ENCODE results near the gene ADD1. TPM values are rescaled to one million over a fixed set of nuclear protein-coding genes. Genes with fewer than 3 reads are reported as not detected.

The ADD1 gene
- total and polyA plus RNA-seq, 7 experiments from 2014 or later = 152 to 300 (median 260) TPM

DNA sequence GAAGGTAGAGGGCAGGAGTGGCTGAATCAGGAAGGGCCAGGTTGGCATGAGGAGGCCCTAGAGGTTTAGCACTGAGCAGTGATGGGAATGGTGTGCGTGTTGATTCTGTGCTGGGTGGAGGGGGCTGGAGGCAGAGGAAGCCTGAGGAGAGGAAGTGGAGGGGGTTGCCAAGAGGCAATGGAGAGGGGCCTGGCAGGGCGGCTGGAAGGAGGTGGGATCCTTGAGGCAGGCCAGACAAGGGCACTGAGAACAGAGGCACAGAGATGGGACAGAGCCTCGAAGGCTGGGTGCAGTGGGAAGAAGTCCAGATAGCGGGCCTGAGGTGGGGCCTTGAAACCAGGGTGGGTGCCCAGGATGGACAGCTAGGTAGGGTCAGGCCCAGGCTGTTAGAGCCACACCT lies 26.5 kb upstream of the ADD1 start:
- H3K4me3 ChIP-seq (ENCODE audit: low read length) = no peak overlapping the region
- ChIA-PET POLR2A (interaction anchor here (12.2 kb wide), 1 partner anchor 20 kb away, joined by 100 read pairs; no protein-coding TSS in a partner anchor), CTCF (no interaction called here)
- peaks cover 48 to 70% (median 56%) of the 10 kb centered on the region in 7 donors for H3K4me1 Mint-ChIP-seq
- peaks cover 0 to 13% (median 2%) of the 10 kb centered on the region in 3 experiments for H3K36me3 ChIP-seq (ENCODE audit: control insufficient read depth in 2 of 3, insufficient read depth in 3 of 3, low read length in 3 of 3)
- no peak for DNase-seq
- intact Hi-C loops (cut with micrococcal nuclease) = no loop called here
- H3K27me3 Mint-ChIP-seq = no peaks in the 10 kb centered on the region
- H3K4me3 Mint-ChIP-seq = peak overlapping the region; percentile 77 to 93 (median 82)
- H3K9me3 ChIP-seq (ENCODE audit: control insufficient read depth in 2 of 3, low read length in 3 of 3) = no peaks in the 10 kb centered on the region
- H3K27me3 ChIP-seq (ENCODE audit: control insufficient read depth in 2 of 2, insufficient read depth in 2 of 2, low read length in 2 of 2) = no peaks in the 10 kb centered on the region
- no peaks in the 10 kb centered on the region for H3K9me3 Mint-ChIP-seq
- ATAC-seq = no peak
- H3K4me1 ChIP-seq (ENCODE audit: control insufficient read depth in 2 of 2, insufficient read depth in 2 of 2, low read length in 2 of 2) = peaks cover 36 to 54% of the 10 kb centered on the region in 2 donors
- peaks cover 0 to 30% (median 0%) of the 10 kb centered on the region in 5 donors for H3K36me3 Mint-ChIP-seq
- H3K27ac Mint-ChIP-seq = peak overlapping the region; percentile 36 to 94 (median 86)
- no peak overlapping the region for H3K27ac ChIP-seq (ENCODE audit: low read depth, low read length)

GRCh38 chr4:2817701-2818350 lies 25.8 kb upstream of the ADD1 start:
- DNase-seq (no peak), ATAC-seq (peak; percentile 52)
- peak overlapping the region in 6 of 9 donors; percentile 9 to 94 (median 82) for H3K27ac Mint-ChIP-seq
- no peaks in the 10 kb centered on the region for H3K9me3 ChIP-seq (ENCODE audit: control insufficient read depth in 2 of 3, low read length in 3 of 3)
- peaks cover 0 to 20% (median 9%) of the 10 kb centered on the region in 3 experiments for H3K36me3 ChIP-seq (ENCODE audit: control insufficient read depth in 2 of 3, insufficient read depth in 3 of 3, low read length in 3 of 3)
- peaks cover 0 to 26% (median 0%) of the 10 kb centered on the region in 5 donors for H3K36me3 Mint-ChIP-seq
- POLR2A ChIA-PET = interaction anchor here (1.6 to 12.2 kb wide), 3 partner anchors 19 to 25 kb away, joined by 4 to 100 read pairs (median 12); no protein-coding TSS in a partner anchor
- peak overlapping the region; percentile 77 to 93 (median 82) for H3K4me3 Mint-ChIP-seq
- peaks cover 36 to 54% of the 10 kb centered on the region in 2 donors for H3K4me1 ChIP-seq (ENCODE audit: control insufficient read depth in 2 of 2, insufficient read depth in 2 of 2, low read length in 2 of 2)
- H3K9me3 Mint-ChIP-seq = no peaks in the 10 kb centered on the region
- H3K27me3 ChIP-seq (ENCODE audit: control insufficient read depth in 2 of 2, insufficient read depth in 2 of 2, low read length in 2 of 2) = no peaks in the 10 kb centered on the region
- CTCF ChIA-PET = interaction anchor here (0.6 kb wide), 1 partner anchor 220 kb away, joined by 3 read pairs; no protein-coding TSS in a partner anchor
- peaks cover 45 to 67% (median 56%) of the 10 kb centered on the region in 7 donors for H3K4me1 Mint-ChIP-seq
- H3K4me3 ChIP-seq (ENCODE audit: low read length) = peak overlapping the region; percentile 35
- peak overlapping the region; percentile 54 for H3K27ac ChIP-seq (ENCODE audit: low read depth, low read length)
- no peaks in the 10 kb centered on the region for H3K27me3 Mint-ChIP-seq
- intact Hi-C loops (cut with micrococcal nuclease) = loop anchor here in 1 of 2 donors (1.0 kb wide), 1 partner anchor 20 kb away; no protein-coding TSS in a partner anchor

DNA sequence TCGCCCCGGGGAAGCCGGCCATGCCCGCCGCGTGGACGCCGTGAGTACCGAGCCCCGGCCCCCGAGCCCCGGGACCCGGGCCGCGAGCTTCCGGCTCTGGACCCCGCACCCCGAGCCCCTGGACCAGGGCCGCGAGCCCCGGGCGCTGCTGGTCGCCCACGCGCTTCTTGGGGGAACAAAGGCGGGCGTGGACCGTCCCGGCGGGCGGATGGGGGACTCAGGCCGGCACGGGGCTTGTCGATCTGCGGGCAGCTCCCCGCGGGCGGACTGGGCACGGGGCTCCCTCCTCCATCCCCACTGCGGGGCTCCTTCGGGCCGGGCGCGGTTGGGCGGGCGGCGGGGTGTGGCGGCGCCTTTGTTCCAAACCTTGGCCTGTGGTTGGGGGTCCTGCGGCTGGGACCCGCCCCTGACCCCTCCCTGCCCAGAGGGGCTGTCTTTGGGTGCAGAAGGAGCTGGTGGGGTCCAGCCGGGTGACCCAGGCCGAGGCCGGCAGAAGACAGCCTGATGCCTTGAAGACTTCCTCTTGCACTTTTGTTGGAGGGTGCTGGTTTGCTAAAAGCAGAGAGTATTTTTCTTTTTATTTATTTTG lies 25.2 kb upstream of the ADD1 start:
- ChIA-PET POLR2A (interaction anchor here (1.3 to 12.2 kb wide), 4 partner anchors 19 to 117 kb away, joined by 4 to 100 read pairs (median 8); no protein-coding TSS in a partner anchor), CTCF (interaction anchor here (0.6 kb wide), 1 partner anchor 220 kb away, joined by 3 read pairs; no protein-coding TSS in a partner anchor)
- H3K4me3 Mint-ChIP-seq = peak overlapping the region in 9 of 10 donors; percentile 53 to 82 (median 73)
- H3K27me3 Mint-ChIP-seq = no peaks in the 10 kb centered on the region
- peak overlapping the region in 4 of 9 donors; percentile 49 to 87 (median 69) for H3K27ac Mint-ChIP-seq
- Histone ChIP-seq H3K36me3 (ENCODE audit: control insufficient read depth in 2 of 3, insufficient read depth in 3 of 3, low read length in 3 of 3) (peaks cover 3 to 26% (median 10%) of the 10 kb centered on the region in 3 experiments), H3K4me1 (ENCODE audit: control insufficient read depth in 2 of 2, insufficient read depth in 2 of 2, low read length in 2 of 2) (peaks cover 36 to 54% of the 10 kb centered on the region in 2 donors), H3K27me3 (ENCODE audit: control insufficient read depth in 2 of 2, insufficient read depth in 2 of 2, low read length in 2 of 2) (no peaks in the 10 kb centered on the region), H3K4me3 (ENCODE audit: low read length) (no peak overlapping the region), H3K27ac (ENCODE audit: low read depth, low read length) (peak overlapping the region; percentile 55), H3K9me3 (ENCODE audit: control insufficient read depth in 2 of 3, low read length in 3 of 3) (no peaks in the 10 kb centered on the region)
- H3K9me3 Mint-ChIP-seq = no peaks in the 10 kb centered on the region
- H3K36me3 Mint-ChIP-seq = peaks cover 0 to 27% (median 0%) of the 10 kb centered on the region in 5 donors
- H3K4me1 Mint-ChIP-seq = peaks cover 39 to 61% (median 54%) of the 10 kb centered on the region in 7 donors
- no peak for DNase-seq
- intact Hi-C loops (cut with micrococcal nuclease) = loop anchor here in 1 of 2 donors (1.0 kb wide), 1 partner anchor 20 kb away; no protein-coding TSS in a partner anchor
- ATAC-seq = no peak

DNA sequence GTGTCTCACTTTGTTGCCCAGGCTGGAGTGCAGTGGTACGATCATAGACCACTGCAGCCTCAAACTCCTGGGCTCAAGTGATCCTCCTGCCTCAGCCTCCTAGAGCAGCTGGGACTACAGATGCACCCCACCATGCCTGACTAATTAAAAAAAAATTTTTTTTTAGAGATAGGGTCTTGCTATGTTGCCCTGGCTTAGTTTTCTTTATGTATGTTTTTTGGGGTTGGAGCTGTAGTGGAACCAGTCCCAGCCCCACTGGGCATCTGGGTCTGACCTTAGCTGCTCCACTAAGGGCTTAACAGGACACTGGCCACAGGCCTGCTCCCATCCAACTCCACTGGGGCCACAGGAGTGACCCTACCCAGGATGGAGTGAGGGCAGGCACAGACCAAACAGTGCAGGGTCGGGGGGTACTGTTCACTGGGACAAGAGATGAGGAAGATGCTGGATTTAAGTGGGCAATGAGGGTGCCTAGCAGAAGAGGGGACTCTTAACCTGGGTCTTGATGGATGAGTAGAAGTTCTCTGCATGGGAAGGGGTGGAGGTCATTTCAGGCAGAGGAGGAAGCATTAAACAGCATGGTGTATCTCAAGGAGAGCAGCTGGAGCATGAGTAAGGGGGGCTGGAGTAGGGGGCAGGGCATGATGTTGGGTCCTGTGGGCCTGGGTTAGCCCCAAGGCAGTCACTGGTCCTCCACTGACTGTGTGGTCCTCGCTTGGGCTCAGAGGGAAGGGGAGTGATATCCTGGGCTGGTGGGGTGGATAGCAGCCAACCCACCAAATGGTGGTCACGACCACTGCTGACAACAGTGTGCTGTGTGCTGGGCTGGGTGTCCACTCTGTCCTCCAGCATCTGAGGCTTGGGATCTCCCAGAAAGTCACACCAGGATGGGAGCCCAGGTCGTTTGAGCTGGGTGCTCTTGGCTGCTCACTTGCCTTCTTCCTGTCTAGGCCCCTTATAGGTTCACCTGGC lies 24.1 kb upstream of the ADD1 start:
- intact Hi-C loops (cut with micrococcal nuclease) = no loop called here
- H3K4me3 Mint-ChIP-seq = peak overlapping the region in 9 of 10 donors; percentile 53 to 83 (median 73)
- POLR2A ChIA-PET = interaction anchor here (0.5 to 12.2 kb wide), 5 partner anchors 18 to 116 kb away, joined by 3 to 100 read pairs (median 4); no protein-coding TSS in a partner anchor
- peaks cover 4 to 37% (median 10%) of the 10 kb centered on the region in 3 experiments for H3K36me3 ChIP-seq (ENCODE audit: control insufficient read depth in 2 of 3, insufficient read depth in 3 of 3, low read length in 3 of 3)
- no peak overlapping the region for H3K4me3 ChIP-seq (ENCODE audit: low read length)
- no peak for ATAC-seq
- peaks cover 26 to 44% of the 10 kb centered on the region in 2 donors for H3K4me1 ChIP-seq (ENCODE audit: control insufficient read depth in 2 of 2, insufficient read depth in 2 of 2, low read length in 2 of 2)
- H3K27me3 ChIP-seq (ENCODE audit: control insufficient read depth in 2 of 2, insufficient read depth in 2 of 2, low read length in 2 of 2) = no peaks in the 10 kb centered on the region
- DNase-seq = no peak
- H3K27ac ChIP-seq (ENCODE audit: low read depth, low read length) = no peak overlapping the region
- no peaks in the 10 kb centered on the region for H3K27me3 Mint-ChIP-seq
- peaks cover 0 to 24% (median 0%) of the 10 kb centered on the region in 5 donors for H3K36me3 Mint-ChIP-seq
- H3K9me3 ChIP-seq (ENCODE audit: control insufficient read depth in 2 of 3, low read length in 3 of 3) = no peaks in the 10 kb centered on the region
- peaks cover 28 to 50% (median 43%) of the 10 kb centered on the region in 7 donors for H3K4me1 Mint-ChIP-seq
- CTCF ChIA-PET = interaction anchor here (0.6 to 1.2 kb wide), 2 partner anchors 8 to 106 kb away, joined by 3 read pairs; no protein-coding TSS in a partner anchor
- peak overlapping the region in 8 of 9 donors; percentile 44 to 92 (median 83) for H3K27ac Mint-ChIP-seq
- no peaks in the 10 kb centered on the region for H3K9me3 Mint-ChIP-seq

DNA sequence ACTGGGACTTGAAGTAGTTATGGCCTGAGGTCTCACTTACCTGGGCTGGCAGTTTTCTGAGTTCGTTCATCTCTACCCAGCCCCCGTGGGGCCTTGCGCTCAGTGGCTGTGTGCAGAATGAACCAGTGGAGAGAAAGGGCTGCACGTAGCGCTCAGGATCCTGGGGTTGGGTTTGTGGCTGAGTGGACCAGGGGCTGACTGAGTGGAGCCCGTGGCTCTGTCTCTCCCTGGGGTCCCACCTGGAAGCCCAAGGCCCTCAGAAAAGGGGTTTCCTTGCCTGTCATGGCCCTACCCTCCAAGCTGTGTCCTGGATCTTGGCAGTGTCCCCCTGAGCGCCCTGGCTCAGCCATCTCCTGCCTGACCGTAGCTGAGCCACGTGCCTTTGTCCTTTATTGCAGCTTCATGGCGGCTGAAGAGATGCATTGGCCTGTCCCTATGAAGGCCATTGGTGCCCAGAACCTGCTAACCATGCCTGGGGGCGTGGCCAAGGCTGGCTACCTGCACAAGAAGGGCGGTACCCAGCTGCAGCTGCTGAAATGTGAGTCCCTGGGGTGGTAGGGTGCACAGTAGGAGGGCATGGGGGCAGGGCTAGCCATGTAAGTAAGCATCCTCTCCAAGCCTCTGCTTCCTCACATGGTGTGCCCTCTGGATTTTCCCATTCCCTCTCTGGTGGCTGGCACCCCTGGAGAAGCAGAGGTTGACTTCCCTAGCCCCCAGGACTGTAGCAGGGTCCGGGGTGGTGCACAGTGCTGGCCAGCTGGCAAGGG lies 23.2 kb upstream of the ADD1 start:
- Histone ChIP-seq H3K9me3 (ENCODE audit: control insufficient read depth in 2 of 3, low read length in 3 of 3) (no peaks in the 10 kb centered on the region), H3K4me1 (ENCODE audit: control insufficient read depth in 2 of 2, insufficient read depth in 2 of 2, low read length in 2 of 2) (peaks cover 18 to 35% of the 10 kb centered on the region in 2 donors), H3K4me3 (ENCODE audit: low read length) (no peak overlapping the region), H3K36me3 (ENCODE audit: control insufficient read depth in 2 of 3, insufficient read depth in 3 of 3, low read length in 3 of 3) (peaks cover 4 to 45% (median 10%) of the 10 kb centered on the region in 3 experiments), H3K27ac (ENCODE audit: low read depth, low read length) (no peak overlapping the region), H3K27me3 (ENCODE audit: control insufficient read depth in 2 of 2, insufficient read depth in 2 of 2, low read length in 2 of 2) (no peaks in the 10 kb centered on the region)
- H3K27ac Mint-ChIP-seq = peak overlapping the region in 6 of 9 donors; percentile 49 to 89 (median 83)
- peaks cover 29 to 42% (median 34%) of the 10 kb centered on the region in 7 donors for H3K4me1 Mint-ChIP-seq
- POLR2A ChIA-PET = interaction anchor here (1.2 to 12.2 kb wide), 2 partner anchors 17 to 23 kb away, joined by 4 to 100 read pairs; partner anchors contain the start of gene ADD1
- H3K36me3 Mint-ChIP-seq = peaks cover 0 to 25% (median 3%) of the 10 kb centered on the region in 5 donors
- CTCF ChIA-PET = interaction anchor here (1.2 kb wide), 1 partner anchor 9 kb away, joined by 3 read pairs; no protein-coding TSS in a partner anchor
- intact Hi-C loops (cut with micrococcal nuclease) = no loop called here
- no peaks in the 10 kb centered on the region for H3K27me3 Mint-ChIP-seq
- no peaks in the 10 kb centered on the region for H3K9me3 Mint-ChIP-seq
- no peak for ATAC-seq
- peak overlapping the region in 5 of 10 donors; percentile 53 to 76 (median 70) for H3K4me3 Mint-ChIP-seq
- no peak for DNase-seq
